Endothelial cell (in vitro differentiated cells): ENCODE measurements around the gene SACS. TPM values are rescaled to one million over a fixed set of nuclear protein-coding genes. Genes with fewer than 3 reads are reported as not detected.

Experiments used
- DNase-seq: peaks from one replicate; pipeline ENCODE4 v3.0.0; 2021; ENCODE audit warnings: low spot score
- H3K27ac Mint-ChIP-seq: one replicate; pipeline ENCODE4 v1.8.0; 2021; ENCODE audit warnings: mixed read lengths, inconsistent platforms; ENCODE audit not compliant: unreplicated experiment
- H3K27me3 Mint-ChIP-seq: one replicate; pipeline ENCODE4 v1.8.0; 2021; ENCODE audit warnings: mild to moderate bottlenecking, moderate library complexity, mixed read lengths, inconsistent platforms; ENCODE audit not compliant: unreplicated experiment
- H3K36me3 Mint-ChIP-seq: one replicate; pipeline ENCODE4 v1.8.0; 2021; ENCODE audit warnings: mild to moderate bottlenecking, low read depth, mixed read lengths, inconsistent platforms; ENCODE audit not compliant: unreplicated experiment
- H3K4me1 Mint-ChIP-seq: one replicate; pipeline ENCODE4 v1.8.0; 2021; ENCODE audit warnings: mild to moderate bottlenecking, mixed read lengths, inconsistent platforms; ENCODE audit not compliant: unreplicated experiment
- H3K4me3 Mint-ChIP-seq: one replicate; pipeline ENCODE4 v1.8.0; 2021; ENCODE audit warnings: mild to moderate bottlenecking, mixed read lengths, inconsistent platforms; ENCODE audit not compliant: unreplicated experiment
- H3K9me3 Mint-ChIP-seq: one replicate; pipeline ENCODE4 v1.8.0; 2021; ENCODE audit warnings: mixed read lengths, inconsistent platforms; ENCODE audit not compliant: unreplicated experiment
- total RNA-seq: library from RNA; stranded (reverse); fragmentation: NEBNext Ultra II Directional; extraction: Animal tissue kit (Norgen Biotek cat#: 25700); gene quantifications from one replicate; pipeline ENCODE4 v1.2.1, GENCODE V29; 2021; ENCODE audit not compliant: unreplicated experiment
- TF ChIP-seq, protein P1 (sequence below): fragments of 200-600 bp; sonication (generic); IDR thresholded peaks from one replicate; pipeline ENCODE4 v1.5.0; 2021; ENCODE audit warnings: antibody characterized with exemption; ENCODE audit not compliant: unreplicated experiment

Gene SACS
- total RNA-seq, 1 donor from 2014 or later, result 45.8 TPM

DNA sequence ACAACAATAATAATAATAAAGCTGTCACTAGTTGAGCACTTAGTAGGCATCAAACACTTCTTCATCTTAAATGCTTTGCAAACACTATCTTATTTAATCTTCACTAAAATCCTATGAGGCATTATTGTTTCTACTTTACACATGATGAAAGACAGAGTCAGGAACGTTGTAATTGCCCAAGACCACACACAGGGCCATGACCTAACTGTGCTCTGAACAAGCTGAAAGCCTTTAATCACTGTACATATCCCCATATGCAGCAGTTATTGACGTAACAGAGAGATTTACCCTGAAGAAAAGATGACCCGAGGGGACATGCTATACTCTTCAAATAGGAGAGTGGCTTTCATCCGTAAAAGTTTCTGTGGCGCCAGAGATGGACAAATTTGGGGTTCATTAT lies 53.0 kb downstream of the SACS start:
- DNase-seq, result no peak
- H3K9me3 Mint-ChIP-seq, result no peaks in the 10 kb centered on the region
- H3K27ac Mint-ChIP-seq, result no peak overlapping the region
- H3K36me3 Mint-ChIP-seq, result no peaks in the 10 kb centered on the region
- TF ChIP-seq, protein P1, sequence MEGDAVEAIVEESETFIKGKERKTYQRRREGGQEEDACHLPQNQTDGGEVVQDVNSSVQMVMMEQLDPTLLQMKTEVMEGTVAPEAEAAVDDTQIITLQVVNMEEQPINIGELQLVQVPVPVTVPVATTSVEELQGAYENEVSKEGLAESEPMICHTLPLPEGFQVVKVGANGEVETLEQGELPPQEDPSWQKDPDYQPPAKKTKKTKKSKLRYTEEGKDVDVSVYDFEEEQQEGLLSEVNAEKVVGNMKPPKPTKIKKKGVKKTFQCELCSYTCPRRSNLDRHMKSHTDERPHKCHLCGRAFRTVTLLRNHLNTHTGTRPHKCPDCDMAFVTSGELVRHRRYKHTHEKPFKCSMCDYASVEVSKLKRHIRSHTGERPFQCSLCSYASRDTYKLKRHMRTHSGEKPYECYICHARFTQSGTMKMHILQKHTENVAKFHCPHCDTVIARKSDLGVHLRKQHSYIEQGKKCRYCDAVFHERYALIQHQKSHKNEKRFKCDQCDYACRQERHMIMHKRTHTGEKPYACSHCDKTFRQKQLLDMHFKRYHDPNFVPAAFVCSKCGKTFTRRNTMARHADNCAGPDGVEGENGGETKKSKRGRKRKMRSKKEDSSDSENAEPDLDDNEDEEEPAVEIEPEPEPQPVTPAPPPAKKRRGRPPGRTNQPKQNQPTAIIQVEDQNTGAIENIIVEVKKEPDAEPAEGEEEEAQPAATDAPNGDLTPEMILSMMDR, result no peak
- peaks cover 30% of the 10 kb centered on the region for H3K4me1 Mint-ChIP-seq
- H3K4me3 Mint-ChIP-seq, result no peak overlapping the region
- H3K27me3 Mint-ChIP-seq, result peaks cover 3% of the 10 kb centered on the region

DNA sequence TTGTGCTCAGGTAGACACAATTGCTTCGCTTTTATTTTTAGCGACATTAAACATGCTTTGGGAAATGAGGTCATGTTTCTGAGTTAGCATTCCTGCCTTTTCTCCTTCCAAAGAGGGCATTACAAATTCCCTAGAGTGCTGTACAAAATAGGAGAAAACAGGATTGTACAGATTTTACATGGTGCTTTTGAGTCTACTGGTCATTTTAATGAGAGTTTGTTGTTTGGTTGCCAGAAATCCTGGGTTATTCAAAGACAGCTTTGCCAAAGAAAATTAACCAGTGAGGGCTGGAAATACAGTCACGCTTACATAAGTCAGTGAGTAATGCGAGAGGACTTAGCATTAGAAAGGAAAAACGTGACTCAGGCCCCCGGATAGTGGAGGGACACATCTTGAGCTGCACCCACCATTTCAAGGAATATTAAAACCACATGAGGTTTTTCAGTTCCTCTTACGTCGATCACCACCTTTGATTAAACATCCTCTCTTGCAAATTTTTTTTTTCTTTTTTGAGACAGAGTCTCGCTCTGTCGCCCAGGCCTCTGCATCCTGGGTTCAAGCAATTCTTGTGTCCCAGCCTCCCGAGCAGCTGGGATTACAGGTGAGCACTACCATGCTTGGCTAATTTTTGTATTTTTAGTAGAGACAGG lies 55.4 kb downstream of the SACS start:
- no peak for DNase-seq
- peaks cover 36% of the 10 kb centered on the region for H3K4me1 Mint-ChIP-seq
- no peak overlapping the region for H3K4me3 Mint-ChIP-seq
- TF ChIP-seq, protein P1, result no peak
- peaks cover 3% of the 10 kb centered on the region for H3K27me3 Mint-ChIP-seq
- no peaks in the 10 kb centered on the region for H3K9me3 Mint-ChIP-seq
- H3K36me3 Mint-ChIP-seq, result no peaks in the 10 kb centered on the region
- H3K27ac Mint-ChIP-seq, result no peak overlapping the region

DNA sequence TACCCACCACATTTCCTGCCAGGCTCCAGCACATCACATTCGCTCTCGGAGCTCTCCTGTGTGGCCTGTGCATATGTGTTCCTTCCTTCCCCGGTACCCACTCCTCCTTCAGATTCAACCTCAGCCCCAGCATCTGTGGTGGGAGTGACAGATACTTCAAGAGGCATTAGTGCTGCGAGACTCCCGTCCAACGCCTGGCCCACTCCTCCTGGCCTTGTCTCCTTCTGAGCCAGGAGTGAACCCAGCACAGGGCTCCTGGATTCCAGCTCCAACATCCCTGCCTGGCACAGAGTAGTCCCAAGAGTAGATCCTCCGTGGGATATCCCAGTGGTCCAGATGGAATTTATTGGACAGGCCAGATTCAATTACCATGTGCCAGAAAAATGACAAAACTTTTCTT lies 55.9 kb downstream of the SACS start:
- no peak for DNase-seq
- Mint-ChIP-seq H3K27ac (no peak overlapping the region), H3K9me3 (no peaks in the 10 kb centered on the region), H3K36me3 (peaks cover 4% of the 10 kb centered on the region), H3K4me1 (peaks cover 41% of the 10 kb centered on the region), H3K4me3 (no peak overlapping the region), H3K27me3 (peaks cover 3% of the 10 kb centered on the region)
- TF ChIP-seq, protein P1, result no peak

DNA sequence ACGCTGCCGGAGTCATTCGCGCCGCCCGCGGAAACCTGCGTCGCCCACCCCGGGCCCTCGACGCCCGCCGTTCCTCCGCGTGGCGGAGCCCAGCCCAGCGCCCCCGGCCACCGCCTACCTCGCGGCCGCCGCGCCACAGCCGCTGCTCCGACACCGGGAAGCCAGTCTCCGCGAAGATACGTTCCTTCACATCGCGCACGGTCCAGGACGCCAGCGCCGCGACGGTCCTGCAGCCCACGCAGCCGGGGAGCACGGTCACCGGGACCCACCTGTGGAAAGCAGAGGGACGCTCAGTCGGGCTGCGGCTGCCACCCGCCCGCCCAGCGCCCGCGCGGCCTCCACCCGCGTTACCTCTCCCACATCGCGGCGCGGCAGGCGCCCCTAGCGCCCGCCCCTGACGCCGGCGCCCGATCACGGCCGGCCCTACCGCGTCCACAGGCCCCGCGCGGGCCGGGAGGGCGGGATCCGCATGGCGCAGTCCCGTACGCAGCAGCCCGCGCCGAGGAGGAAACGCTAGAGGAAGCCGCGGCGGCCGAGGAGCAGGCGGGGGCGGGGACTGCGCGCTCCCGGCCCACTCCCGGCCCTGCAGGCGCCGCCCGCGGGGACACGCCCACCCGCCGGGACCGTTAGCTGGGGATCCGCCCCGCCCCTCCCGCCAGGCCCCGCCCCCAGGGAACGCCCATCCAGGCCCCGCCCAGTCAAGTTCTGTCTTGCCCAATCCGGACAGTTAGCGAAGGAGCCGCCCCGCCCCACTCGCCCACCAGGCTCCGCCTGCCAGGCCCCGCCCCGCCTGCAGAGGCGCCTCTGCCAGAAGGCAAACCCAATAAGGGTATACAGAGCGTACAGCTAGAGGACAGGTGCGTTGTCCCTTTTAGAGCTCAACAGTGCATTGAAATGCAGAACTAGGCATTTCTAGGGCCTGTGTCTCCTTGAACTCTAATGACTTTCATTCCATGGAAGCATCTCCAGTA lies 58.2 kb downstream of the SACS start:
- H3K4me3 Mint-ChIP-seq, result peak overlapping the region; percentile 87
- DNase-seq, result peak; percentile 98
- H3K36me3 Mint-ChIP-seq, result peaks cover 11% of the 10 kb centered on the region
- TF ChIP-seq, protein P1, result peak; percentile 34
- H3K27ac Mint-ChIP-seq, result no peak overlapping the region
- H3K9me3 Mint-ChIP-seq, result no peaks in the 10 kb centered on the region
- peaks cover 3% of the 10 kb centered on the region for H3K27me3 Mint-ChIP-seq
- H3K4me1 Mint-ChIP-seq, result peaks cover 31% of the 10 kb centered on the region
